ENCODE data around the gene TTC39B.
"Not testable (repeated sequence)": the region's sequence is repeated elsewhere in the genome, so short reads cannot be mapped to it uniquely, and the experiment has no call there.

Gene TTC39B

DNA sequence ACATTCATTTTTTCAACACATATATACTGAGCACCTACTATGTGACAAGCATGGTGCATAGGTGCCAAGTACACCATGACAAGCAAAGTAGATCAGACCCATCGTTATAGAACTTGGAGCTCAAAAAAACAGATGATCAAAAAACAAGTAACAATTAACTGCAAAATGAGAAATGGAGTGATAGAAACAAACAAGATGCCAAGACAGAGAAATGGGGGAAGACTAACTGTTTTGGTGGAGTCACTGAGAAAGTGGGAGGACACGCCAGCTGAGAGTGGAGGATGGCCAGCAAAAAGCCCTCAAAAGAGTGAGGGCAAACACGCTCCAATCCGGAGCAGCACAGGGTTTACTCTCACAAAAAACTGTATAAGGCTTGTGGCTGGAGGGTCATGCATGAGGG, 50.6 kb downstream of the TTC39B start:
- no peak for DNase-seq

DNA sequence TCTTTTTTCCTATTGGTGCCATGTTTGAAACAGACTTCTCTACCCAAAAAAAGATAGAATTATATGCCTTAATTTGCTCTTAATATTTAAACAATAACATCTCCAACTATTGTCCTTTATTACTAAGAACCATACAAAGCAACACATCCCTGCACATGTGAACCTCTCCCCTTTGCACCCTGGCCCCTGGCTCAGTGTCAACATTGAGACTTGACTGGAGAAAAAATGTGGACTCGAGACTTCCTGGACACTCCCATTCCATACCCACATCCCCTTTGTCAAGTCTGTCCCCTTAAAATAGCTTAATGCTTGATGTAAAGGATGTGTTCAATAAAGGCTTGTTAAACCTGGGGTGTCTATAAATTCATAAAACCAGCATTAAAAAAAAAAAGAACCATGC, 53.2 kb downstream of the TTC39B start:
- DNase-seq = no peak

DNA sequence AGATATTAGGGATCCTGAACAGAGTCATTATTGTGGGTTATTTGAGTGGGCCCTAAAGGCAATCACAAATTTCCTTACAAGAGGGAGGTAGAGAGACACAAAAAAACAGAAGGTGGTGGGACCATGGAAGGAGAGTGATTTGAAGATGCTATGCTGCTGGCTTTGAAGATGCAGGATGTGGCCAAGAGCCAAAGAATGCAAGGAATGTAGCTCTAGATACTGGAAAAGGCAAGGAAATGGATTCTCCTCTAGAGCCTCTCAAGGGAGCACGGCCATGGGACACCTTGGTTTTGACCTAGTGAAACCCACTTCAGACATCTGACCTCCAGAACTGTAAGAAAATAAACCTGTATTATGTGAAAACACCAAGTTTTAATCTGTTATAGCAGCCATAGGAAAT, 53.8 kb downstream of the TTC39B start:
- no peak for DNase-seq

DNA sequence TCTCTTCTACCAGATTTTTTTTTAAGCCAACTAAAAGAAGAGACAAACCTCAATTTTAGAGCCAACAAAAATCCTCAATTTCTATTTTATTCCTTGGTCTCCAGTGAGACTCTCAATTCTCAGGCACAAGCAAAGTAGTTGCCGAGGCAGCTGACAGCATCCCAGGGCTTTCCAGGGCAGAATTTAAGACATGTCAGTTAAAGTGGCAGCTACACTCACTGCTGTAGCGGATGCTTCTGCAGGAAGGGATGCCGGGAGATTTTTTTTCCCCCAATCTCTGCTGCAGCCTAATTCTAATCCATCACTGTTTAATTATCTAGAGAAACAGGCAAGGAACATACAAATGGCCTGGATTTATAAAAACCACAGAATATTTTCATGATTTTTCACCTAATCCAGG, 57.0 kb downstream of the TTC39B start:
- no peak for DNase-seq

DNA sequence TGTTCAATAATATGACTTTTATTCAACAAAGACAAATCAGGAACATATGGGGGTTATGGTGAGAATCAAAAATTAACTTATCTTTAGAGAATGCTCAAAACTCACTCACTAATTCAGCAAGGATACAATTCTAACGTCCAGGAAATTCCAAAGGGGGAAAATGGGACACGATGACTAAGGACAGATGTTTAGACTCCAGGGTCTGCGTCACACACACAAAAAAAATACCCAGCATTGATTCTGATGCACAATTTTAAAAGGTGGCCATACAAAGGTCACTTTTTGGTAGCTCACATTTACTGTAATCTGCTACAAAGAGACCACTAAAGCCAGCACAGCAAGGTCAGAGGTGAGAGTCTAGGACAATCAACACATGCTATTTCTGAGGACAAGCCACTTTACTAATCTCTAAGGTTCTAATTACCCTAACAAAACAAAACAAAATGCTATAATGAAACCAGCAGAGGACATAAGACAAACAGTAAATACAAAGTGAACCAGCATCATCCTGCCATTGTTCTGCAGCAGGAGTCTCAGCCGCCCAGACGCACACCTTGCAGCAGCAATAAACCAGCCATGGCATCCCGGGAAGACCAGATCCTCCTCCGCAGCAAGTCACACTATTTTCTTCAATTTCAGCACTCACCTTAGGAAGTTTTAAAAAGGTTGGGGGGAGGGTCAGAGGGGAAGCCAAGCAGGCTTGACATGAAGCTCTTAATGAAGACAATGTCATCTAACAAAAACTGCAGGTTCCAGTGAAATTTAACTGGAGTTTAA, 57.8 kb downstream of the TTC39B start:
- no peak for DNase-seq

DNA sequence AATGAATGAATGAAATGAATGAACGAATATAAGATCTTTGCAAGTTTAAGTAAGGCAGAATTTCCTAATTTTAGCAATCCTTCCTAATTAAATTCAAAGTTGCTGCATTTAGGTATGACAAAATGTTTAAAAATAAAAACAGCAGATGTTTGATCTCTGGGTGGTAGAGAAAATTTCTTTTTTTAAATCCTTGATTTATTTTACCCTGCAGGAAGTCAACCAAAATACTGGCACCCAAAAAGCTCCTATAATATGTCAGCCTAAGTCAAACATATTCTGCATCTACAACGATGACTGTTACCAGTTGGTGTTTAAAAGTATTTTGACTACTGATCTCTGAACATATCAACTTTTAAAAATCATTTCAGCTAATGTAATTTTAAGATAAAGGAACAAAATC, 58.4 kb downstream of the TTC39B start:
- DNase-seq = no peak

DNA sequence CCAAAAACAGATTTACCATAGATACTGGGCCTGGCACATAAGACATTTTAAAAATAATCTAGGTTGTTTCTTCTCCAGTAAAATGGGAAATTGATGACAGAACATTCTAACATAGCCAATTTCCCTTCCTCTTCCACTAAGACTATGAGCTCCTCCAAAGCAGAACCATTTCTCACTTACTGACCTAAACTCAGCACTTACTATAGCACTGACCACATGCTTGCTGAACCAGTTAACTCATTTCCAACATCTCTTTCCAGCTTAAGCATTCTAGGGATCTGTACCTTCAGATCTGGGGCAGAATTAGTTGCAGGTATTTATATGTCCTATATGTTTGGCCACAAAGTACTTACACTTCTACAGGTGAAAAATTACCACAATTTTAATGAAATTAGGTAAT, 58.9 kb downstream of the TTC39B start:
- DNase-seq = no peak

DNA sequence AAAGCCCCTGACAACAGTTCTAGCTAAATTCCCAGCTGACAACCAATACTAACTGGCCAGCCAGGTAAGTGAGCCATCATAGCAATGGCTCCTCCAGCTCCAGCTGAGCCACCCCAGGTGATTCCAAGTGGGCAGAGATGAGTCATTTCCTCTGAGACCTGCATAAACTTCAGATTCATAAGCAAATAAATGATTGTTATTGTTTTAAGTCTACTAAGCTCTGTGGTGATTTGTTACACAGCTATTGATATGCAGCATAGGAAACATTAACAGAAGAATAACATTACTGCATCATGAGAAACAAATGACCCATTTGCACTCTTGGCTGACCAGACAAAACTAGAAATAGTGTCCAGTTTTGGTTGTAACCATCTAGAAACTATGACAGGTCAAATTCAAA, 60.3 kb downstream of the TTC39B start:
- no peak for DNase-seq

DNA sequence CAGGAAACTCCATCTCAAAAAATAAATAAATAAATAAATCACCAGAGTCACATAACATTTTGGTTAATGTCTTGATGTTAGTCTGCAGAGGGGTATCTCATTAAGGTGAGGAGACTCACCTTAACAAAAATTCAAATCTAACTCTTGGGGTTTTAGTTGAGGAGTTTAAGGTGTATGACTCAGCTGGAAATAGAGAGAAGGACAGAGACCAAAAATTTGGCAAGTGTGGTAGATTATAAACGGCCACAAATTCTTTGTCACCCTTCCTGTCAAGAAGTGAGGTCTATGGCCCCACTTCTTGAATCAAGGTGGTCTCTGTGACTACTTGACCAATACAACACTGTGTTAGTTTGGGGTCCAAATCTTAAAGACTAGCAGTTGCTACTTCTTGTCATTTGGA, 60.8 kb downstream of the TTC39B start:
- DNase-seq = no peak

DNA sequence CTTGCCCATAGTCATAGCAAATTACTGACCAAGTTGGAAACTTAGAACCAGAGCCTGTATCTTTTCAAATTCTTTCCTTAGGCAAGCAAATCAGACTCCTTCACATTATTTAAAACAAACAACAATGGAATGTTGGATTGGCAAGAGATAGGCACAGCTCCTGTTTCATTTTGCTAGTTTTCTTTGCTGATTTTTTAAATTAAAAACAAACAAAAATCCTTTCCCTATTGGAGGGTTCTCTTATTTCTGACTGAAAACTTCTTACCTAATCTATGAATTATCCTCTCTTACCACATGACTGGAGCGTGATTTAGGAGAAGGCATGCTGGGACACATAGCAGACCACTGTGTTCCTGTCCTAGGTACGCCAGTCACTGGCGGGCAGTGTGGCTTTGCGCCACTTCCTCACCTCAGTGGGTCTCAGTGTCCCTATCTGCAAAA, 63.0 kb downstream of the TTC39B start:
- no peak for DNase-seq

DNA sequence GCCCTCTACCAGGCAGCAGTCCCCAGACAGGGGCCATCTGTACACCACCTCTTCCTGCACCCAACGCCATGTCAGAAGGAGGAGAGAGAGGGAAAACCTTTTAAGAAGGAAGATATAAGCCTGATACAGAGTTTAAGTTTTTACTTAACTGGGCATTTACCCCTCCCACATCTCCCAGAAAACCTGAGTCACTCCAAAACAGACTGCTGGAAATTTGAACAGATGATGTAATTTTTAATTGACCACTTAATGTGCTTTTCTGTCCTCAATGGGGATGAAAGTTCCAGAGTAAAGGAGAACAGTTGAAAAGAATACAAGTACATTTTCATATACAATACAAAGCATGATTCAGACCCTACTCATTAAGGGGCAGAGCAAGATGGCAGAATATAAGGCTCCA, 63.9 kb downstream of the TTC39B start:
- no peak for DNase-seq

DNA sequence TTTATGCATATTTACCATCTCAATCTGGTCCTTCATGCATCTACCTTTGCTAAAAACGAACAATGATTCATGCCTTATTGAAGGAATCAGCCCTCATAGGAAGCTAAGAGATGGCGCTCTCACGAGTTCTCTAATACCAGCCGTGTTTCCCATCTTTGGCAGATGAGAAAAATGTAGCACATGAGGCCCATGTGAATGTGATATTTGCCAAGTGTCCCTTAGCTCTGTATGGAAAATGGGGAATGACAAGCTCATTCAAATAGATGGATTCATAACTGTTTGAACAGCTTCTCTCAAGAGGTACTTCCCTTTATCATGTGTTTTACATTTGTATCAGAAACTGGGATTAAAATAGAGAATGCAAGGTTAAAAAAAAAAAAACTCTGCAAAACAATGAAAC, 66.1 kb downstream of the TTC39B start:
- no peak for DNase-seq

DNA sequence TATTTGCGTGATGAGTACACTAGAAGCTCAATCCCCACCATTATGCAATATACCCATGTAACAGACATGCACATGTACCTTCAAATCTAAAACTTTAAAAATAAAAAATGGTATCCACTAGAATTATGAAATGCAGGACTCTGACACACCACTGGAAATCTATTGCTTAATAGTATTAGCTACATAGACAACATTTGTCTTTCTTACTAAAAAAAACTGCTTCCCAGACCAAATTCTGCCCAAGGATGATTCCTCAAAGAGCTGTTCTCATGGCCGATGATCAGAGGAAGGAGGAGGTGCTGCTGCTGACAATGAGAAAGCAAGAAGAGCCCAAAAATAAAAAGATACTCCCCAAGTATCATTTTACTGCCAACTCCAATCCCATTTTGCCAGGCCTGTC, 67.2 kb downstream of the TTC39B start:
- DNase-seq = no peak

DNA sequence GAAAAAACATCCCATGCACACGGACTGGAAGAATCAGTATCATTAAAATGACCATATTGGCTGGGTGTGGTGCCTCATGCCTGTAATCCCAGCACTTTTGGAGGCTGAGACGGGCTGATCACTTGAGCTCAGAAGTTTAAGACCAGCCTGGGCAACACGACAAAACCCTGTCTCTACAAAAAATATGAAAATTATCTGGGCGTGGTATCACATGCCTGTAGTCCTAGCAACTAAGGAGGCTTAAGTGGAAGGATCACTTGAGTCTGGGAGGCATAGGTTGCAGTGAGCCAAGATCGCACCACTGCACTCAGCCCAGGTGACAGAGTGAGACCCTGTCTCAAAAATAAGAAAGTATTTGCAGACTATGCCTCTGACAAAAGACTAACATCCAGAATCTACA, 68.4 kb downstream of the TTC39B start:
- no peak for DNase-seq

DNA sequence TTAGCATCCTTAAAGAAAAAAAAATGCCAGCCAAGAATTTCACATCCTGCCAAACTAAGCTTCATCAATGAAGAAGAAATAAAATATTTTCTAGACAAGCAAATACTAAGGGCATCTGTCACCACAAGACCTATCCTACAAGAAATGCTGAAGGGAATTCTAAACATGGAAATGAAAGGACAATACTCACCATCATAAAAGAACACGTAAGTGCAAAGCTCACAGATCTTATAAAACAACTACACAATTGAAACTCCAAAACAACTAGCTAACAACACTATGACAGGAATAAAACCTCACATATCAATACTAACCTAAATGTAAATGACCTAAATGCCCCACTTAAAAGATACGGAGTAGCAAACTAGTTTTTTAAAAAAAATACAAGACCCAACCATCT, 71.4 kb downstream of the TTC39B start:
- no peak for DNase-seq

DNA sequence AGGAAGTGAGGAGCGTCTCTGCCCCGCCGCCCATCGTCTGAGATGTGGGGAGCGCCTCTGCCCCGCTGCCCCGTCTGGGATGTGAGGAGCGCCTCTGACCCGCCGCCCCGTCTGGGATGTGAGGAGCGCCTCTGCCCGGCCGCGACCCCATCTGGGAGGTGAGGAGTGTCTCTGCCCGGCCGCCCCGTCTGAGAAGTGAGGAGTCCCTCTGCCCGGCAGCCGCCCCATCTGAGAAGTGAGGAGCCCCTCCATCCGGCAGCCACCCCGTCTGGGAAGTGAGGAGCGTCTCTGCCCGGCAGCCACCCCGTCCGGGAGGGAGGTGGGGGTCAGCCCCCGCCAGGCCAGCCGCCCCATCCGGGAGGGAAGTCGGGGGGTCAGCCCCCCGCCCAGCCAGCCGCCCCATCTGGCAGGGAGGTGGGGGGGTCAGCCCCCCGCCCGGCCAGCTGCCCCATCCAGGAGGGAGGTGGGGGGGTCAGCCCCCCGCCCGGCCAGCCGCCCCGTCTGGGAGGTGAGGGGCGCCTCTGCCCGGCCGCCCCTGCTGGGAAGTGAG, 73.0 kb downstream of the TTC39B start:
- DNase-seq = not testable (repeated sequence)

DNA sequence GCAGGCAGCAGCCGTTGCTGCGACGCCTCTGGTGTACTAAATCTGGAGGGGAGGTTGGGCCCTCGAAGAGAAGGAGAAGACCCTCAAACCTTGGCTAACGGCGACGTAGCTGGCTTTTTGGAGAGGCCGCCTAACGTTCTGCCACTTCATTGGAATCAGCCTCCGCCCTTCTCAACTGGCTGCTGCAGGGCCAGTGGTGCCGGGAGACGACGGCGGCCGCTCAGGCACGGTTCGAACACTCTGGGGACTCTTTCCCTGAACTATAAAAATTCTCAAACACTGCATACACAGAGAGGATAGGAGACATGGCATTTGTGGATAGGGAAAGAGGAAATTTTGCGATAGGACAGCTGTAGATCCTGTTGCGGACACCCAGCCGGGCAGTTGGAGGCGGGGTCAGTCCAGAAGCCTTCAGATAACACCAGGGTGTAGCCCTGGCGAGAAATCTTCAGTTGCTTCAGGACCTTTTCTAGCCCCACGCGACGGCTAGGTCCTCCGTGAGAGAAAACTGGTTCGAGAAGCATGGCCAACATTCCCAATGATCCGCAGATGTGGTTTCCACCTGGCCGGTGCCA, 74.2 kb downstream of the TTC39B start:
- DNase-seq = not testable (repeated sequence)

DNA sequence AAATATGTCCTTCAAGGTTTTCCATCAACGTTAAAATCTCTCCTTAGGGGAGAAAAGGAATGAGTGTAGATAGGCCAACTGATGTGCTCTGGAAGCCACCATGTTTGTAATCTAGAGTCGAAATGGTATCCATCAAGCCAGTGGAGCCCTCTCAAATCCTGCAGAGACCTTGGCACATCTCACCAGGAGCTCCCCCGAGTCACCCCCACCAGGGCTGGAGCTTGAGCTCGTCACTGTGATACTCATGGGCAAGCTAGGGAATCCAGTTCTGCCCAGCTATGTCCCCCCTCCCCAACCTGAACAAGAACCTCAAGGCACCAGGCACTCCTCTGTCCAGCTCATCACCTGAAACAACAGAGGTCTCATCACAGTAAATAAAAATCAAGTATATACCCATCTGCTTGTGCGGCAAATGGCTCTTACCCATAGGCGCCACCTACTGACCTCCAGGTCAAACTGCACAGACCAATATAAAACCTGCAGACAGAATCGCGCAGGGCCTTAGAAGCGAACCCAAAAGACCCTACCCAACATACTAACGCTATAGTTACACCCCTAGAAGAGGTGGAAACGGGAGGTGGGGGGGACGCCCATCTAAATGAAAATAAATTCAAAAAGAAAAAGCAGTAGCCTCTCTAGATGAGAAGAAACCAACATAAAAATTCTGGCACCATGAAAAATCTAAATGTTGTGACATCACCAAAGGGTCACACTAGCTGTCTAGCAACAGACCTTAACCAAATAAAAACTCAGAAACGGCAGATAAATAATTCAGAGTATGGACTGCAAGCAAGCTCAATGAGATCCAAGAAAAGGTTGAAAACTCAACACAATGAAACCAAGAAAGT, 75.0 kb downstream of the TTC39B start:
- DNase-seq = no peak

DNA sequence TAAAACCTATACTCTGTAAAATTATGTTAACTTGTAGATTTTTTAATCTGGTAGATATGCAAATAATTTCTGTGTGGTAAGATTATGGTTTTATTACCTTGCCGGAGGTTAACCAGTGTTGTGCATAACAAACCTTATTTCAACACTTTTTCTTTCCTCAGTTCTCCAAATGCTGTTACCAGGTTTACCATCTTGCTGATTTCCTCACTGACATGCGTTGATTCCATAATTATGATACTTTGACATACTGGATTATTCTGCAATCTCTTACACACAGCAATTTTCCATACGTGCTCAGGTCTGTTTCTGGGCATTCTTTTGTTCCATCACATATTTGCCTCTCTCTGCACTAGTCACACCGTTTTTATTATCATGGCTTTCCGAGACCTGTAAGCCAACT, 77.6 kb downstream of the TTC39B start:
- DNase-seq = no peak

DNA sequence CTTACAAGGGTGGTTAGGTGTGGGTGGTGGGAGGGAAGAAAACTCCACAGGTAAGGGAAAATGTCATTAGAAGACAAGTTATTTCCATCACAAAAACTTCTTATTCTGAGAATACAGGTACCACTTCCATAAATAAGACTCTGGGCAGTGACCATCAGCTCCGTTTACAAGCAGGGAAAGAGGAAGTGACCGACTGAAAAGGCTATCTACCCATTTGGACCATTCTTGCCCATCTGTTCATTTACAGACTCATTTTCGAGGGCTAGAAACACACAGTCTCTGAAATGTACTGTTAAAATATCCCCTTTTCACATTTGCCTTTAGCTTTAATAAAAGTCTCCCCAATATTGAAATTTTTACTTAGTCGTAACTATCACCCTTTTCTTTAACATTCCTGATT, 79.5 kb downstream of the TTC39B start:
- DNase-seq = no peak

DNA sequence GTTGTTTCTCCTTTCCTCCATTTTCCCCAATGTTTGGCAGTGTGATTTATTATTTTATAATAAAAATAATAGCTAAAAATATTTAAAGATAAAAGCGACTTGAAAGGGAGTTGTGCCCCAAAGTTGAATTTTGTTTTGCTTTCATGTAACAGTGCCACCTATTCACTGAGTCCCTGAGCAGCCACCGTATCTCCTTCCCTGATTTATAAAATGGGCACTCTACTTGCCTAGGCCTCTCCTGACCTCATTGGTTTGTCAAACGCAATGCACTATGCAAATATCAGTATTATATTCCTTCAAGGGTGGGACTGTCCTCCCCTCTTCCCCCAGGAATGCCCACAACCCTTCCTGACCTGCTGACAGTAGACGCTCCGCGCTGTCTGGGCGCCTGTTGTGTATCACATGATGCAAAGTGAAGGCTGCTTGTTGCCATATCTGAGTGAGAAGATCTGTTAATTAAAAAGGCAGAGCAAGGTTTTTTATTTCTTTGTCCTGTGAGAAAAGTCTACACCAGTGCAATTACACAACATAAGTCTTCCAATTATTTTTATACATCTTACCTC, 81.4 kb downstream of the TTC39B start:
- DNase-seq = no peak

DNA sequence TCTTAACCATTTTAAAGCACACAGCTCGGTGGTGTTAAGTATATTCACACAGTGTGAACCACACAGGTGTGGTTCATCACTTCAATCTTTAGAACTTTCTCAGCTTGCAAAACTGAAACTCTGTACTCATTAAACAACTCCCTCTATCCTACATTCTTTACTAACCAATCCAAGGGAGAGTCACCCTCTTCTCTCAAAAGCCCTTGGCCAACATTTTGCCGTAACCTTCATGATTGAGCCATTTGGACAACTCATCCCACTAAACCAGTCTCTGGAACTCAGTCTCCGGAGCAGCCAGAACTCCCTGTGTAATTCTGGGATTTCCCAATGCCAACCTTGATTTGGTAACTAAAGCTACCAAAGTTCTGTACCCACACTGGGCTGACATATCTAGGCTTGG, 84.7 kb downstream of the TTC39B start:
- no peak for DNase-seq

DNA sequence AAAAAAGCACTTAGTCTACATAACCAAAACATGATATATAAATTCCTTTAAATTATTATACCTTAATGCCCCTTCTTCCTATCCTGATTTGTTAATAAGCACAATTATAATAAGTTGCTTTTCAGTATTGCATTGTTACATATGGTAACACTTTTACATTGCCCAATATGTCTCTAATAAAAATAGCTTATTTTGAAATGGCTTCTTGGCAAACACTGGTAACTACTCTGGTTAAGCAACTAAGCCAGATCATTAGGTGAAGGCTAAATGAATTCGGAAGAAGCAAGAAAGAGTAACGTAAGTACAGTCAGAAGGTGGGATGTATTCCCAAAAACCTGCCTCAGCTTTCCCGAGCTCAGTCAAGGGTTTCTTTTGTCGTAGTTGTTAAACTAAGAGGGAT, 85.3 kb downstream of the TTC39B start:
- DNase-seq = no peak

Measured in midbrain (tissue), 1 donor.